ENCODE measurements around the gene RERE.

The RERE gene

DNA sequence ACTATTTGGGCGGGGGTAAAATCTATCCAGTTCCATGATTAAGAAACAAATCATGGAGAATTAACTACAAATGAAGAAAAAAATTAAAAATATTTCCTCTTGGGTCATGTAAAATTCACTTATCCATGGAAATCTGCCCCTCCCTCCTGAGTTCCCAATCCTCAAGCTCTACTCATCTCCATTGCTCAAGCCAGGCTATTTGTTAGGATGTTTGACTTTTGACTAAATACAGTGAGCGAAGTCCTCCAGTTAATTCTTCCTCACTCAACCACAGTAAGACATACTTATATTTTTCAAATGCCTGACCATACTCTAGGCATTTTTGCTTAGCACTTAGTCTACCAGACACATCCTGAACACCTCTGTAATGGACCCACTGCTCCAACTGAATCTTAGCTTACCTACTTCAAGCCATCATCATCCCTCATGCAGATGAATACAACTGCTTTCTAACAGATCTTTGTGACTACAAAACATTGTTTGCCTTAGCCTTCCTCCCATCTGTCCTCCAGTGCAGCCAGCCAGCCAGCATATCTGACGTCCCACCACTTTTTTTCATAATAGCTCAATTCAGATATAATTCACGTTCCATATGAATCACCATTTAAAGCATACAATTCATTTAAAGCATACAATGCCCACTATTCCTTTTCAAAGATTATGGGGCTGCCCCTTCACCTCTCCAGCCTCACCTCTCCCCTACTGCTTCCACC, 154.2 kb downstream of the RERE start:
- DNase-seq, result no peak

DNA sequence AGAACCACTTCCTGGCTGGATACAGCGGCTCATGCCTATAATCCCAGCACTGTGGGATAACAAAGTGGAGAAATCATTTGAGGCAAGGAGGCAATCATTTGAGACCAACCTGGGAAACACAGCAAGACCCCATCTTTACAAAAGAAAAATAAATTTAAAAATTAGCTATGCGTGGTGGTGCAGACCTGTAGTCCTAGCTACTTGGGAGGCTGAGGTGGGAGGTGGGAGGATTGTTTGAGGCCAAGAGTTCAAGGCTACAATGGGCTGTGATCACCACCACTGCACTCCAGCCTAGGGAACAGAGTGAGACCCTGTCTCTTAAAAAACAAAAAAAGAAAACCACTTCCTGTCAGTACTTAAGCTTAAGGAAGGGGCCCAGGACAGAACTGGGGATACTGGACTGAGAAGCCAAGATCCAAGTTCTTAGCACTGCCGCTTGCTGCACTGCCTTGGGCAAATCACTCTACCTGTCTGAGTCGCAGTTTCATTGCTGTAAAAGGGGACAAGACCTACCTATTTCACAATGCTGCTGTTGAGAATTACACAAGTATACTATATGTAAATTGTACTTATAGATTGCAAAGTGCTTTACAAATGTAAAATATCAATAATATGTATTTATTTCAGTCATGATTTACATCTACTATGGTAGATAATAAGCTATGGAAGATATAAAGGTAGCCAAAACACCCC, 154.9 kb downstream of the RERE start:
- no peak for DNase-seq

DNA sequence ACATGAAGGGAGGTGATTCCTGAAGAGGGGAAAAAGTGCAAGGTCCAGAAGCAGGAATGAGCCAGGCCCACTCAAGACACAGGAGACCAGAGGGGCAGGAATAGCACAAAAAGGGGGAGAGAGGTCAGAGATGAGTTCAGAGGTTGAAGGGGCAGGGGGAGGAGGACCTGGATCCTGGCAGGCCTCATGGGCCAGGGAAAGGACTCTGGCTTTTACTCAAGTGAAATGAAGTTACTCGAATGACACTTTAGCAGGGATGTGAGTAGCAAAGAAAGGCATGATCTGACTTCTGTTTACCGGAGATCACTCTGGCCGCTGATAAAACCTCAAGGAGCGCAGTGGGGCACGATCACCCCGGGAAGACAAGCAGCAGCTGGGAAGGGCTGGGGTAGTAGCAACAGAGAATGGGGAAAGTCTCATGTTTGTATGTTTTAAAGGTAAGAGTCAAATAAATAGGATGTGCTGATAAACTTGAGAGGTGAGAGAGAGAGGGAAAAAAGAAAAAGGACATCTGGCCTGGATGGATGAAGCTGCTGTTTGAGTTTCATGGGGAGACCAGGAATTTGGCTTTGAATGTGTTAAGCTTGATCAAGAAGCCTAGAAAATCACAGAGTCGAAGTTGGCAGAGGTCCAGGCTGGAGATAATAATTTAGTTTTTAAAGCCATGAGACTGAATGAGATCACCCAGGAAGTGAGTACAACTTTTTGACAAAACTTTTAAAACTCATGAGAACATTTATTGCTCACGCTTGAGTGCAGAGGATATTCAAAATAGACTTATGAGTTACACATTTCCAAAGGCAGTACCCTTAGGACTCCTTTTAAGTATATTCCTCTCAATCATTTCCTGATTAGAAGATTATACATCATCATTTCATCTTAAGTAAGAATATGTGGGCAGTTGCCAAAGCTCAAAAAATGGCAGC, 156.0 kb downstream of the RERE start:
- DNase-seq, result no peak

DNA sequence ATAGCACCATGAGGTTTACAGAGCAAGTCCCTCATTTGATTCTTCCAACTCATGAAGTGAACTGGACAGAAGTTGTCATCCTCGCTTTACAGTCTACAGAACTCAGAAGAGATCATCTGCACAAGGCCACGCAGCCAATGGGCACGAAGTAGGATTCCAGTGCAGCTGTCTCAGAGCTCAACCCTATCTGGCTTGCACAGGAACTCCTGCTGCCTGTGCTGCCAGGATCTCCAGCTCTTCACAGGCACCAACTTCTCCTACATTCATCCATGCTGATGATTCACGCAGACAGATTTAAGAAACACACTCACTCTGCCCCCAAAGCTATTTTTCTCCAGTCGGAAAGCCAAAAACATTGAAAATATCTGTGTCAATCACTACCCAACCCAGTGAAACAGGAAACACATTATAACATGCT, 157.0 kb downstream of the RERE start:
- DNase-seq, result no peak

DNA sequence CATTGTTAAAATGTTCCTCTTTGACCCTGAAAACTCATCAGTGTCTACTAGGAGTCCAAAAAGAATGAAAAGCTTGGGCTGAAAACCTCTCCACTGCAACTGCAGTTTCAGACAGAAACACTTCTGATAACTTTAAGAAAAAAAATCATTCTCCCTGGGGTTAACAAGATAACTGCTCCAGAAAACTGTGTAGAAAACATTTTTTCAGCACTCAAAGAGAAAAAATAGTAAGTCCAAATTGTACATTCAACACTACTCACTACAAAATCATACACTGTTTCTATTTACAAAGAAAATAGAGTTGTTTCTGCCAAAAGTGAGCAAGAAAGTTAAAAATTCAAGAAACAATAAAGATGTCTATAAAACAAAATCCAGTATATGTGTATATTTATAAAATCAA, 157.8 kb downstream of the RERE start:
- no peak for DNase-seq

DNA sequence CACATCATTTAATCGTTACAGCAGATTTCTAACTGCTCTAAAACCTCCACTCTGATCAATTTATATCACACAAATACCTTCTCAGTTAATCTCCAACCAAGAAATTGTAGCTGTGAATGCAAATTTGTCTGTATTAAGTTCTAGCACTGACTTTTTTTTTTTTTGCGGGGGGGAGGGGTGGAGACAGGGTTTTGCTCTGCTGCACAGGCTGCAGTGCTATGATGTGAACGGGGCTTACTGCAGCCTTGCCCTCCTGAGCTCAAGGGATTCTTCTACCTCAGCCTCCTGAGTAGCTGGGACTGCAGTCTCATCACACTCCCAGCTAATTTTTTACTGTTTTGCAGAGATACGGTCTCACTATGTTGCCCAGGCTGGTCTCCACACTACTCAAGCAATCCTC, 163.6 kb downstream of the RERE start:
- no peak for DNase-seq

DNA sequence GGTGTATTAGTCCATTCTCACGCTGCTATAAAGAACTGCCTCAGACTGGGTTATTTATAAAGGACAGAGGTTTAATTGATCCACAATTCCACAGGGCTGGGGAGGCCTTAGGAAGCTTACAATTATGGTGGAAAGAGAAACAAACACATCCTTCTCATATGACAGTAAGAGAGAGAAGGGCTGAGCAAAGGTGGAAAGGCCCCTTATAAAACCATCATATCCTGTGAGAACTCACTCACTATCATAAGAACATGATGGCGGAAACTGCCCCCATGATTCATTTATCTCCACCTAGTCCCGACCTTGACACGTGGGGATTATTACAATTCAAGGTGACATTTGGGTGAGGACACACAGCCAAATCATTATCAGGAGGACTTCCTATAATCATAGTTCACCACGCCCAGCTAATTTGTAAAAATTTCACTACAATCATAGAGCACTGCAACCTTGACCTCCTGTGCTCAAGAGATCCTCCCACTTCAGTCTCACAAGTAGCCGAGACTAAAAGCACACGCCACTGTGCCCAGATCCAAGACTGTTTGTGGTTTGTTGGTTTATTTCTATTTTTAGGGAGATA, 164.9 kb downstream of the RERE start:
- DNase-seq, result no peak

DNA sequence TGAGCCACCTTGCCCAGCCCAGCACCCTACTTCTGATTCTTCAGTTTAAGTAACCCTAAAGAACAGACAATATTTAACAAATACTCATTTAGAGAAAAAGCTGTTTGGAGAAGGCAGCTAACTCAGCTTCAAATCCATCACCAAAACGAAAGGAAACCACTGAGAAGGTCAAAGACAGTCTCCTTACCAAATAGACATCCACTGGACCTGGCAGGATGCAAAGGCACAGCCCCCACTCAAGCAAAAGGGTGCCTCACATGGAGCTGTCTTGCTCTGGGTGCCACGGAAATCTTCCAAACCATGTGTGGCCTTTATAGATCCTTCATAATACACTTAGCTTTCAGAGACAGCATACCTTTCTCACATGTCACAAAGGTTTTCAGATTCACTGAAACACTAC, 165.5 kb downstream of the RERE start:
- no peak for DNase-seq

DNA sequence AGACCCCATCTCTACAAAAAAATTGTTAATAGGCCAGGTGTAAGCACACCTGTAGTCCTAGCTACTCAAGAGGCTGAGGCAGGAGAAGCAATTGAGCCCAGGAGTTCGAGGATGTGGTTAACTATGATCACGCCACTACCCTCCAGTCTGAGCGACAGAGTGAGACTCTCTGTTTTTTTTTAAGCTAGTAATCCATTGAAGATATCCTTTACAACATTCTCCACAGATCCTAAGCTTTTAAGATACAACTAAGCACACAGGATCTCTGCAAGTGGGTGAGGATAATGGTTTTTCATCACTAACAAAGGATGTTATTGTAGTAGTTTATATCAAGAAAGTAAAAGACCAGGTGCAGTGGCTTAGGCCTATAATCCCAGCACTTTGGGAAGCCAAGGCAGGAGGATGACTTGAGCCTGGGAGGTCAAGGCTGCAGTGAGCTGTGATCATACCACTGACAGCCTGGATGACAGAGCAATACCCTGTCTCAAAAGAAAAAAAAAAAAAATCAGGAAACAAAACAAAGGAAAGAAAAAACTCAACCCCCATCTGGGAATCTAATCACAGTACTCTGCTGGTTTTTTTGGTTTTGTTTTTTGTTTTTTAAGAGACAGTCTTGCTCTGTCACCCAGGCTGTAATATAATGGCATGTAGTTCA, 166.1 kb downstream of the RERE start:
- peak; percentile 8 for DNase-seq

DNA sequence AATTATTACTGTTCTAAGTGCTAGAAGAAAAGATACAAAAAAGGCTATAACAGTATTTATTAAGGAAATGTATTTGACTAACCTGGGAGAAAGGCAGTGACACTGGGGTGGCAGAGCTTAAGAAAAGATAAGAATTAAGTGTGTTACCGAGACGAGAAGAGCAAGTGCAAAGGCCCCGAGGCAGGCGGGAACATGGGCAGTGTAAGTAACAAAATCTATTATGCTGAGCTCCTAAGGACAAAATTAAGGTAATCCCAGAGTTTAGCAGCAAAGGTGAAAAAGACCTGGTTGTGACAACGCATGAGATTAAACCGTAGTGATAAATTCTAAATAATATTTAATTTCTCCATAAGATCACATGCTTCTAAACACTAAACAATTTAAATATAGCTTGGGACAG, 167.6 kb downstream of the RERE start:
- no peak for DNase-seq

DNA sequence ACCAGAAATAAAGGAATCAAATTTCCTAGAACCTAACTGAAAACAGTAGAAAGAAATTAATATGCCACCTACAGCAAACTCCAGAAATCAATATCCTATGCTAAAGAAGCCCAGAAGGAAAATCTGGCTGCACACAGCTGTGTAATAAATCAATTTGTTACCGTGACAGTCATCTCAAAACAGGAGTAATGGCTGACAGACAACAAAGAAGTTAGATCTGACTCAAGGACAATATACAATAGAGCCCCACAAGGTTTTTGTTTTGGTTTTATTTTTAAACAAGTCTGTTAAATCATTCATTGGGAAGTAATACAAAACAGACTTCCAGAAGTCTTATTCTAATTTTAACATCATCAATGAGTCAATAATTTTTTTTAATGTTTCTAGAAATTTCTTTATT, 168.4 kb downstream of the RERE start:
- DNase-seq, result no peak

DNA sequence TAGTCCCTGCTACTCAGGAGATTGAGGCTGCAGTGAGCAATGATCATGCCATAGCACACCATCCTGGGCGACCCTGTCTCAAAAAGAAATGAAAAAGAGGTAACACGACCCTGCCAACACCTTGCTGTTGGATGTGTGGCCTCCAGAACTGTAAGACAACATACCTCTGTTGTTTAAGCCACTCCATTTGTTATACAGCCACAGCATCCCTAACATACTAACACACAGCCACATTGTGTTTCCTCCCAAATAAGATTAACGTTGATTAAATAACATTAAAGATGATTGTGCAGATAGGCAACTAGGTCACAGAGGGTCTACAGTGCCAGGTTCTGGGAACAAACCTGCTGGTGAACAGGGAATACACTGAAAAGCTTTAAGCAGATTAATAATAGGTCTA, 170.4 kb downstream of the RERE start:
- DNase-seq, result no peak

DNA sequence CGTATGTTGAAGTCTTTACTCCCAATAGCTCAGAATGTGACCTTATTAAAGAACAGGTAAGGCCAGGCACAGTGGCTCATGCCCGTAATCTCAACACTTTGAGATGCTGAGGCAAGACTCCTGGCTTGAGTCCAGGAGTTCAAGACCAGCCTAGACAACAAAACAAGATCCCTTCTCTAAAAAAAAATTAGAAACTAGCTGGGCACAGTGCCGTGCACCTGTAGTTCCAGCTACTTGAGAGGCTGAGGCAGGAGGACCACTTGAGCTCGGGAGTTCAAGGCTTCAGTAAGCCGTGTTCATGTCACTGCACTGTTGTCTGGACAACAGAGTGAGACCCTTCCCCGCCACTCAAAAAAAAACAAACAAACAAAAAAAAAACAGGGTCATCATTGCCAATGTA, 171.3 kb downstream of the RERE start:
- DNase-seq, result no peak

DNA sequence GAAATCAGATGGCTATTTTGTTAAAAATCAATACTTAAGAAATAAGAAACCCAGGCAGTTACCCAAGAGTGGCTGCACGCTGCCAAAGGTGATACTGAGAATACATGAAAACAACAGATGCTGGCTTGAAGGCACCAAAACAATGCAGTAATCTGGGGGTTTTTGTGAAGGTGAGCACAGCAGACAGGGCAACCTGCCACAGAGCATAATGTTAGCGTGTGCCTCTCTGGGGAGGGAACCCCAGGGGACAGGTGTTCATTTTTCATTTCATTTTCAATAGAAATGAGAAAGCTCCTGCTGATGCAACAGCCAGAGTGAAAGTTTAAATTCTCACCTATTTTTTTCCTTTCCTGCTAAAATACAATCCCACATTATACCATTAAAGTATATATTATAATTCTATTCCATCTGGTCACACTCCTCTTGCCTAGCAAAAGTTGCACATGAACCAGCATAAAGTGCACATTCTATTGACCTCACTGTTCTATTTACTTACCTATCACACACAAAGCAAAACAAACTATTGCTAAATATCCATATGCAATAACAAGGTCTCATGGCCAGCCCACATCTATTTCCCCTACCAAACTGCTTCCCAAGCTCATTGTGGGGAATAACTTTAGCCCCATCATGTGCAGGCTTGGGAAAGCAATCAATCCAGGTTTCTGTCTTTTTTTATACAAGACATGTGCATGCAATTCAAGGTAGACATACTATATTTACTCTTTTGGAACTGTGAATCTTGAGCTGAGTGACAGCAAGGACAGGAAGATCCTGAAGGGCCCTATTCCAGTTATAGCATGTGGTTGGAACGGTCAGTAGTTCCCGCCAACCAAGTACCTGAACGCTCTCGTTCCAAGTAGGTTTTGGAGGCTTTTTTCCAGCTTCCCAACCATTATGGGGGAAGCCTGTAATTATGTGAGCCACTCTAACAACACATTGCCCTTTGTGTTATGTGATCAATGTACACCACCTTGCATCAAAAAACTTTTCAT, 173.6 kb downstream of the RERE start:
- DNase-seq, result no peak

DNA sequence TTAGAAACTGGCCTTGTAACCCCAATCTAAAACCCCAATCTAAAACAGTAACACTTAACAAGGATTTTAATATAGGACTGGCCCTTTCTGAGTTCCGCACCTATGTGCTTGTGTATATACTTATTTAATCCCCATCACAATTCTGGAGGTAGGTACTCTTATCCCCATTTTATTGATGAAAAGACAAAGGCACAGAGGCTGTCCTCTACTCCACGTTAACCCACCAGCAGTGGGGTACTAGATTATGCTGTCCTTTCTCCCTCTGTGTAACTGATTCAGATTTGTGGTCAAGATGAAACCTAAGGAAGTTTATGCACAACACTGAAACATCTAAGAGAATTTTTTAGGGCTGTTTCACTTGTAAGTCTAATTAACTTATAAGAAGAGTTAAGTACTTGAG, 175.3 kb downstream of the RERE start:
- no peak for DNase-seq

DNA sequence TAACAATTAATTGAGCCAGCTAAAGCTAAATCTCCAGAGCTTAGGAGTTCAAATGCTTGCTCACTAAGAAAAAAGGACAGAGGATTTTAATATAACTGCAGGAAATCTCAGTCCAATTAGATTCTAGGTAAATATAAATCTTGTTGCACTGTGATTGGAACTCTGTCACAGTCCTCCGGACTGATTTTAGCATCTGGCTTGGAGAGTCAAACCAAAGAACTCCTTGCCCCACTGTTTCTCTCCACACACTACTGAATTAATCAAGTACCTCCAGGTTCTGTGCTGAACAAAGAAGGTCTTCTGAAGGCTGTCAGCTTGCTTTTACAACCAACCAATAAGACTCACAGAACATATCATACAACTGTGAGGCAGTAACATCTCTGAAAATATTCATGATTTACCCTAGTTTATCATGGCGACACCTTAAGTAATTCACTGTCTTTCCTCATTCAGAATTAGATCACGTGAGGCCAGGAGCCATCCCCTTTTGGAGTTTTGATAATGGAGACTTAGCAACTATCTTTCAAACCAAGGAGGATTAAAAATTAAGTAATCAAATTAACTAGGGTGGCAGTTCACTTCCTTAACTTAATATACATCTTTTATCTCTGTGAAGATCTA, 176.0 kb downstream of the RERE start:
- no peak for DNase-seq

DNA sequence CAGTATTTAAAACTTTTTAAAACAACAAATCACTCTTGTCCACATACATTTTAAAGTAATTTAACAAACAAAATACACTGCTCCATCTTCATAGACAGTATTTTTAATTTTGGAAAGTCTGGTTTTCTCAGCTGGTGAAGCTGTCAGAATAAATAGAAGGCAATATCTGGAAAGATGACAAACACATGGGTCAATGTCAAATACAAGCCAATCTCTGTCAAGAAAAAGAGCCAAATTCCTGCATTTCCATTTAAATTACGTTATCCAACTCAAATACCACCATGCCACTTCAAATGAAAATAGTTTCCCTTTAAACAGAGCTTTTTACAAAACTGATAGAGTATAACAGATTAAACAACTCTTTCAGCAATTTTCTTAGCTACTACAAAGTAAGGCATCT, 176.5 kb downstream of the RERE start:
- DNase-seq, result no peak

DNA sequence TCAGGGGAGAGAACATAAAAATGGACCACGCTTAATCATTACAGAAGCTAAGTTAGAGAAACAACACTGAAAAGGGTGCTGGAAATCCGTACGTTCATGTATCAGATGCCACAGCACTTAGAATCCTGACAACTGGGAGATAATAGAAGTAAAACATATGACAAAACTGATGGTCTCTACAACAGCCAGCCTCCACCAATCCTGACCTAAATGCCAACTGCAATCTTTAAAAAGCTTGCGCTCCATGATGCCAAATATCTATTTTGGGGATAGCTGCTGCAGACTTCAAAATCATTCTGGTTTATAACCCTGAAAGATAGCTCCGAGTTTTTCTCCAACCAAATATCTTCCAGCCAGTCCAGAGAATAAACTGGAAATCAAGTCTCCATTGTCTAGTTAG, 178.3 kb downstream of the RERE start:
- DNase-seq, result no peak

DNA sequence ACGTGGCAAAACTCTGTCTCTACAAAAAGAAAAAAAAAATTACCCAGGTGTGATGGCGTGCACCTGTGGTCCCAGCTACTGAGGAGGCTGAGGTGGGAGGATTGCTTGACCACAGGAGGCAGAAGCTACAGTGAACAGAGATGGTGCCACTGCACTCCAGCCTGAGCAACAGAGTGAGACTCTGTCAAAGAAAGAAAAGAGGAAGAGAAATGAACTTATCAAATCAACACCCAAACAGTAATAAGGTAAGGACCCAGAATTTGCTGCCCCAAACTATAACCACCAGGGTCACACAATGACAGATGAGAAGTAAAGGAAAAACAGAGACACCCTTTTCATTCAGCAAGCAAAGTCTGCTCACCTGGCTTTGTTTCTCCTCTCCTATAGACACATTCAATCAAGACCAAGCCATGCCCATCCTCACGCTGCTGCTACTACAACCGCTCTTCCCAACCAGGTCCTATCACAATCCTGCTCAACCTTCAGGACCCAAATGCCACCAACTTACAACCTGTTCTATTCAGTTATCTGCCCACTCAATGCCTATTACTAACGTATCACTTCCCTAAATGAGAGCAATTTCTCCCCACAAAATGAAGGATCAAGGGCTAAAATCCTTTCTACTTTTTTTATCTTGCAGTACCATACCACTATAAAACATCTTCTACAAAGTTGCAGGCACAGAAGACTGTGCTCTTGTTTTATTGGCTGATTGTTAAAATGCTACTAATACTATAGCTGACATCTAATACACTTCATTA, 183.5 kb downstream of the RERE start:
- no peak for DNase-seq

DNA sequence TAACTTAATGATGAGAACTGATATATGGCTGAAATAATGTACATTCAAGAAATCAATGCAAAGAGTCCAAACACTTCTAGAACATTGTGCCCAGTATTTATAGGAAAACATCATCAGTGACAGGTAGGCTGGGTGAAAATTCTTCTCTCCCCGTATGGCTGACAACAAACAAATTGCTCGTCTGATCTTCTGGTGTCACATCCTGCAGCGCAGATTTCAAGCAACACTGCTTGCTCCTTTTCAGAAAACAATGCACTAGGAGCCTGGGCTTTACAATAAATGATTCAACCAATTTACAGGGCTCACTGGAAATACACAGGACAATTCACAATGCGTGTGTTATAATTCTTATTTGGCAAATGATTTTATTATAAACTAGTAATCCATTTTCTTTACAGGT, 185.3 kb downstream of the RERE start:
- DNase-seq, result no peak
